ENCODE data around the gene H2AZ2.
A peak's percentile ranks its signal among the peaks of the same experiment; 100 is the strongest.

H2AZ2 gene

GRCh38 chr7:44801890-44802289 is 46.0 kb downstream of the H2AZ2 start:
- H3K27ac ChIP-seq = no peak overlapping the region; the same call in 1 of the 2 replicates
- no peak for TF ChIP-seq CTCF (conservative IDR thresholded peaks at IDR 0.05)

- peak overlapping the region; percentile 2; the same call in 1 of the 2 replicates for H3K27ac ChIP-seq
- no peak for TF ChIP-seq CTCF (conservative IDR thresholded peaks at IDR 0.05)
Observed at GRCh38 chr7:44799939-44800338, 47.9 kb downstream of the H2AZ2 start.

GRCh38 chr7:44798649-44799305 is 49.1 kb downstream of the H2AZ2 start:
- TF ChIP-seq CTCF (conservative IDR thresholded peaks at IDR 0.05) = no peak
- peak overlapping the region; percentile 99 for H3K27ac ChIP-seq

- H3K27ac ChIP-seq = peak overlapping the region; percentile 99
- TF ChIP-seq CTCF (conservative IDR thresholded peaks at IDR 0.05) = peak; percentile 70
Observed at GRCh38 chr7:44797329-44798258, 50.3 kb downstream of the H2AZ2 start.

- no peak for TF ChIP-seq CTCF (conservative IDR thresholded peaks at IDR 0.05)
- H3K27ac ChIP-seq = peak within 1 kb of the TSS; percentile 99
Observed at GRCh38 chr7:44796504-44797328, 51.2 kb downstream of the H2AZ2 start, which contains the start of gene PPIA. Gene PPIA, plus strand, starts transcription at chr7:44796681. Its CDS starts 44 bp downstream, at chr7:44796725.

- H3K27ac ChIP-seq = peak overlapping the region; percentile 99
- no peak for TF ChIP-seq CTCF (conservative IDR thresholded peaks at IDR 0.05)
Observed at GRCh38 chr7:44796034-44796503, 51.8 kb downstream of the H2AZ2 start.

All from VCaP (cell line).